IMR-90 (cell line): Measurements from ENCODE around the gene CHD2. TPM values are rescaled to one million over a fixed set of nuclear protein-coding genes. Genes with fewer than 3 reads are reported as not detected.

ENCODE experiments used
- ATAC-seq: fragments of 200-7000 bp; cut with Tn5 transposase; 2 replicates; pipeline ENCODE4 v1.9.1; 2020; ENCODE audit warnings: low read depth, mild to moderate bottlenecking, moderate library complexity
- BruUV-seq: library from RNA; stranded (reverse); fragments of 400-500 nt; replicated peaks from 2 replicates; lab custom pipeline; 2021; lab: Mats Ljungman, UMichigan
- CTCF ChIA-PET: fragments of 300-600 bp; formaldehyde crosslinking; extraction: SDS; loops from one replicate; lab custom pipeline; 2021; ENCODE audit warnings: antibody characterized with exemption; lab: Yijun Ruan, JAX
- POLR2A ChIA-PET: fragments of 300-600 bp; sonication (Branson Sonifier 250); formaldehyde crosslinking; loops from one replicate; lab custom pipeline; 2022; ENCODE audit warnings: antibody characterized with exemption; ENCODE audit not compliant: unreplicated experiment; lab: Charles Lee
- DNase-seq: peaks from one replicate; pipeline ENCODE4 v3.0.0; 2013
- H2AFZ ChIP-seq: replicated peaks from 2 replicates; pipeline ENCODE3; 2013; ENCODE audit warnings: low read length, mild to moderate bottlenecking; ENCODE audit not compliant: poor library complexity
- H2AK5ac ChIP-seq: 2 replicates; pipeline ENCODE4 v1.6.1; 2013; ENCODE audit warnings: low read depth, low read length, inconsistent platforms
- H2AK9ac ChIP-seq: replicated peaks from 2 replicates; pipeline ENCODE3; 2013; ENCODE audit warnings: mild to moderate bottlenecking, low read depth, low read length, moderate library complexity; ENCODE audit not compliant: poor library complexity
- H2BK120ac ChIP-seq: 2 replicates; pipeline ENCODE4 v1.6.1; 2013; ENCODE audit warnings: low read depth, low read length, inconsistent platforms
- H2BK15ac ChIP-seq: 3 replicates; pipeline ENCODE4 v1.6.1; 2013; ENCODE audit warnings: low read depth, low read length, inconsistent platforms
- H2BK20ac ChIP-seq: 2 replicates; pipeline ENCODE4 v1.6.1; 2013; ENCODE audit warnings: low read depth, mild to moderate bottlenecking, inconsistent platforms, low read length, moderate library complexity
- H2BK5ac ChIP-seq: 2 replicates; pipeline ENCODE4 v1.6.1; 2013; ENCODE audit warnings: mild to moderate bottlenecking, low read depth, low read length, inconsistent platforms; ENCODE audit not compliant: poor library complexity, severe bottlenecking
- H3K14ac ChIP-seq: replicated peaks from 2 replicates; pipeline ENCODE4 v1.6.1; 2013; ENCODE audit warnings: low read depth, low read length, inconsistent platforms
- H3K18ac ChIP-seq: 2 replicates; pipeline ENCODE4 v1.6.1; 2013; ENCODE audit warnings: low read depth, low read length, control low read depth
- H3K23ac ChIP-seq: 2 replicates; pipeline ENCODE4 v1.6.1; 2013; ENCODE audit warnings: low read depth, low read length, inconsistent platforms
- H3K27ac ChIP-seq: 2 replicates; pipeline ENCODE4 v1.5.1; 2013; ENCODE audit warnings: mild to moderate bottlenecking, control low read depth, low read length; ENCODE audit not compliant: insufficient read depth
- H3K27me3 ChIP-seq: 2 replicates; pipeline ENCODE4 v1.6.1; 2013; ENCODE audit warnings: low read length; ENCODE audit not compliant: control insufficient read depth, insufficient read depth
- H3K36me3 ChIP-seq: 2 replicates; pipeline ENCODE4 v1.6.1; 2013; ENCODE audit warnings: low read length, mixed read lengths; ENCODE audit not compliant: control insufficient read depth, insufficient read depth
- H3K4ac ChIP-seq: 2 replicates; pipeline ENCODE4 v1.6.1; 2013; ENCODE audit warnings: low read depth, low read length, inconsistent platforms
- H3K4me1 ChIP-seq: 2 replicates; pipeline ENCODE4 v1.6.1; 2013; ENCODE audit warnings: low read length, mixed read lengths; ENCODE audit not compliant: control insufficient read depth, insufficient read depth
- H3K4me2 ChIP-seq: 2 replicates; pipeline ENCODE4 v1.6.1; 2013; ENCODE audit warnings: low read depth, mild to moderate bottlenecking, control low read depth, low read length, moderate library complexity
- H3K4me3 ChIP-seq: 2 replicates; pipeline ENCODE4 v1.5.1; 2013; ENCODE audit warnings: low read depth, mild to moderate bottlenecking, control low read depth, low read length, moderate library complexity; ENCODE audit not compliant: insufficient read depth
- H3K56ac ChIP-seq: 2 replicates; pipeline ENCODE4 v1.6.1; 2013; ENCODE audit warnings: low read length, inconsistent platforms; ENCODE audit not compliant: insufficient read depth; ENCODE audit errors: extremely low read depth
- H3K79me1 ChIP-seq, 2 experiments: 2 replicates each; pipeline ENCODE4 v1.6.1; 2013; ENCODE audit warnings: low read length in 2 of 2, inconsistent platforms in 1 of 2, low read depth in 1 of 2
- H3K9ac ChIP-seq: 2 replicates; pipeline ENCODE4 v1.6.1; 2013; ENCODE audit warnings: low read depth, low read length, control low read depth
- H3K9me1 ChIP-seq: 2 replicates; pipeline ENCODE4 v1.6.1; 2013; ENCODE audit warnings: low read length, inconsistent platforms; ENCODE audit not compliant: insufficient read depth
- H3K9me3 ChIP-seq: 2 replicates; pipeline ENCODE4 v1.6.1; 2013; ENCODE audit warnings: low read length; ENCODE audit not compliant: control insufficient read depth, insufficient read depth
- H4K20me1 ChIP-seq: 2 replicates; pipeline ENCODE4 v1.6.1; 2013; ENCODE audit warnings: low read length, inconsistent platforms; ENCODE audit not compliant: insufficient read depth
- H4K5ac ChIP-seq: 2 replicates; pipeline ENCODE4 v1.6.1; 2013; ENCODE audit warnings: mild to moderate bottlenecking, low read depth, low read length, control low read depth
- H4K8ac ChIP-seq, 2 experiments: 2 replicates each; pipeline ENCODE4 v1.6.1; 2013; ENCODE audit warnings: low read depth in 2 of 2, low read length in 2 of 2, control low read depth in 1 of 2, inconsistent platforms in 1 of 2
- H4K91ac ChIP-seq: 2 replicates; pipeline ENCODE4 v1.6.1; 2013; ENCODE audit warnings: low read depth, low read length, inconsistent platforms; ENCODE audit not compliant: insufficient read depth
- BHLHE40 ChIP-seq: fragments of 150-350 bp; IDR thresholded peaks from 2 replicates; pipeline ENCODE4 v1.6.1; 2016; ENCODE audit warnings: mild to moderate bottlenecking, low read depth, low read length
- CHD1 ChIP-seq: IDR thresholded peaks from 2 replicates; pipeline ENCODE4 v1.6.1; 2012; ENCODE audit warnings: low read depth, low read length, improper control_type of control experiment
- ELK1 ChIP-seq: fragments of 150-350 bp; IDR thresholded peaks from 2 replicates; pipeline ENCODE4 v1.6.1; 2016; ENCODE audit warnings: low read depth, mild to moderate bottlenecking, low read length, moderate library complexity, borderline replicate concordance
- FOS ChIP-seq: fragments of 150-350 bp; IDR thresholded peaks from 2 replicates; pipeline ENCODE4 v1.6.1; 2016; ENCODE audit warnings: low read depth, low read length
- MAFK ChIP-seq: IDR thresholded peaks from 2 replicates; pipeline ENCODE4 v1.6.1; 2012; ENCODE audit warnings: low read depth, low read length, improper control_type of control experiment
- MAZ ChIP-seq: IDR thresholded peaks from 2 replicates; pipeline ENCODE4 v1.6.1; 2012; ENCODE audit warnings: low read depth, mild to moderate bottlenecking, low read length, improper control_type of control experiment, moderate library complexity, borderline replicate concordance
- MXI1 ChIP-seq: IDR thresholded peaks from 2 replicates; pipeline ENCODE4 v1.6.1; 2012; ENCODE audit warnings: low read depth, mild to moderate bottlenecking, low read length, moderate library complexity, borderline replicate concordance
- NFE2L2 ChIP-seq: fragments of 150-350 bp; IDR thresholded peaks from 2 replicates; pipeline ENCODE4 v1.6.1; 2016; ENCODE audit warnings: low read depth, mild to moderate bottlenecking, low read length
- POLR2A ChIP-seq: IDR thresholded peaks from 2 replicates; pipeline ENCODE4 v1.6.1; 2012; ENCODE audit warnings: mild to moderate bottlenecking, low read depth, low read length
- RAD21 ChIP-seq: IDR thresholded peaks from 2 replicates; pipeline ENCODE4 v1.6.1; 2012; ENCODE audit warnings: low read length, improper control_type of control experiment
- RCOR1 ChIP-seq: IDR thresholded peaks from 2 replicates; pipeline ENCODE4 v1.6.1; 2012; ENCODE audit warnings: mild to moderate bottlenecking, low read length, improper control_type of control experiment; ENCODE audit not compliant: insufficient replicate concordance
- RFX5 ChIP-seq: IDR thresholded peaks from 2 replicates; pipeline ENCODE4 v1.8.0; 2012; ENCODE audit warnings: low read depth, mild to moderate bottlenecking, low read length, moderate library complexity
- SMC3 ChIP-seq: fragments of 150-350 bp; IDR thresholded peaks from 2 replicates; pipeline ENCODE4 v1.6.1; 2016; ENCODE audit warnings: low read depth, mild to moderate bottlenecking, antibody characterized with exemption, low read length, moderate library complexity
- WGBS, 2 experiments: methylation state at CpG; one replicate each; pipeline versions ENCODE4 v1.1.5 to v1.1.7; 2013; ENCODE audit warnings: missing lambda C conversion rate in 2 of 2; ENCODE audit not compliant: insufficient read length in 1 of 2; ENCODE audit errors: extremely low coverage in 2 of 2; 5-methylcytosine and 5-hydroxymethylcytosine counted together
- dilution Hi-C: fragments of 300-500 bp; cut with HindIII; formaldehyde crosslinking; loops from one replicate; pipeline ENCODE4 v1.14.3; 2018; ENCODE audit warnings: low sequenced_read_pairs; ENCODE audit not compliant: unreplicated experiment
- in situ Hi-C: fragments of 300-500 bp; cut with MboI; formaldehyde crosslinking; loops from 3 replicates; pipeline ENCODE4 v1.14.3; 2019; ENCODE audit warnings: low sequenced_read_pairs, inconsistent platforms, mixed read lengths
- intact Hi-C: fragments of 100-400 bp; cut with micrococcal nuclease; formaldehyde crosslinking; loops from 2 replicates; pipeline ENCODE4 v1.10.0; 2022
- polyA plus RNA-seq, 3 experiments: library from polyadenylated mRNA; depleted of rRNA; stranded (reverse); fragments of >200 nt; gene quantifications; 2 replicates each; pipeline ENCODE4 v1.2.3, GENCODE V29; 2012; ENCODE audit warnings: low replicate concordance in 1 of 3
- total RNA-seq: library from RNA; depleted of rRNA; stranded (reverse); fragments of >200 nt; gene quantifications from 2 replicates; pipeline ENCODE4 v1.2.3, GENCODE V29; 2012
- TF ChIP-seq, protein P1 (sequence below): conservative IDR thresholded peaks from 2 replicates; pipeline ENCODE4 v1.5.1; 2012; ENCODE audit warnings: mild to moderate bottlenecking, low read depth, low read length, improper control_type of control experiment
- TF ChIP-seq, protein P2 (sequence below): fragments of 150-350 bp; IDR thresholded peaks from 2 replicates; pipeline ENCODE4 v1.6.1; 2017; ENCODE audit warnings: mild to moderate bottlenecking, antibody characterized with exemption, low read length, low read depth

The CHD2 gene
- total and polyA plus RNA-seq, 2 of the 4 experiments (the other 2 are of a cell fraction) = 44.9 to 64.7 TPM

DNA sequence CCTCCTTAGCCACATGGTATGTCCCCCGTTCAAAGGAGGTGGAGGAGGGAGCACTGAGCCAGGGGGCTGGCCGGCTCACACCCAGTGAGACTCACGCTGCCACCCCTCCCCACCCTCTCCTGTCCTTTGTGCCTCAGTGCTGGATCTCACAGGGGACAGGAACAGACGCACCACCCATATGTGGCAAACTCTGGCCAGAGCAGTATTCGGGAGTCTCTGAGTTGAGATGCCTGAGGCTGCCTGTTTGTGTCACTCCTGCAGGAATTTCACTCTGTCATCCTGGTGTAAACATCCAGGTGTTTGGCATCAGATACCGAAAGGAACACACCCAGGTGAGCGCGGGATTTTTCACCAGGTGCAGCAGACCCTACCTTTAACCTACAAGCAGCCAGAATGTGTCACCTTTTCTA lies 163.1 kb downstream of the CHD2 start:
- Histone ChIP-seq H3K9me3 (no peaks in the 10 kb centered on the region), H2AK9ac (no peak overlapping the region), H3K4me2 (no peak overlapping the region), H3K18ac (no peak overlapping the region), H3K4ac (no peak overlapping the region), H3K27me3 (peaks cover 9% of the 10 kb centered on the region), H3K4me3 (no peak overlapping the region), H3K9ac (no peak overlapping the region), H2AFZ (no peak overlapping the region), H2BK15ac (no peak overlapping the region), H4K8ac (no peak overlapping the region), H3K4me1 (peaks cover 1% of the 10 kb centered on the region; the same call in 1 of the 2 replicates), H4K5ac (no peak overlapping the region), H2BK5ac (no peak overlapping the region), H3K14ac (no peak overlapping the region), H3K56ac (no peak overlapping the region), H2BK20ac (no peak overlapping the region), H4K91ac (no peak overlapping the region), H4K20me1 (no peaks in the 10 kb centered on the region), H3K27ac (no peak overlapping the region), H3K9me1 (no peaks in the 10 kb centered on the region), H2BK120ac (no peak overlapping the region), H3K79me1 (no peaks in the 10 kb centered on the region), H3K36me3 (no peaks in the 10 kb centered on the region), H3K23ac (no peak overlapping the region), H2AK5ac (no peak overlapping the region)
- WGBS, 2 experiments = 78% methylated on average over 4 of the region's 8 CpGs; no CpG with 5 or more reads in 1 of the 2 experiments
- ATAC-seq = no peak
- TF ChIP-seq MAFK (no peak), POLR2A (no peak), ELK1 (no peak), RCOR1 (no peak), MAZ (no peak), RFX5 (no peak), SMC3 (no peak), MXI1 (no peak), RAD21 (no peak), FOS (no peak), NFE2L2 (no peak), CHD1 (no peak), BHLHE40 (no peak)
- TF ChIP-seq, protein P1, sequence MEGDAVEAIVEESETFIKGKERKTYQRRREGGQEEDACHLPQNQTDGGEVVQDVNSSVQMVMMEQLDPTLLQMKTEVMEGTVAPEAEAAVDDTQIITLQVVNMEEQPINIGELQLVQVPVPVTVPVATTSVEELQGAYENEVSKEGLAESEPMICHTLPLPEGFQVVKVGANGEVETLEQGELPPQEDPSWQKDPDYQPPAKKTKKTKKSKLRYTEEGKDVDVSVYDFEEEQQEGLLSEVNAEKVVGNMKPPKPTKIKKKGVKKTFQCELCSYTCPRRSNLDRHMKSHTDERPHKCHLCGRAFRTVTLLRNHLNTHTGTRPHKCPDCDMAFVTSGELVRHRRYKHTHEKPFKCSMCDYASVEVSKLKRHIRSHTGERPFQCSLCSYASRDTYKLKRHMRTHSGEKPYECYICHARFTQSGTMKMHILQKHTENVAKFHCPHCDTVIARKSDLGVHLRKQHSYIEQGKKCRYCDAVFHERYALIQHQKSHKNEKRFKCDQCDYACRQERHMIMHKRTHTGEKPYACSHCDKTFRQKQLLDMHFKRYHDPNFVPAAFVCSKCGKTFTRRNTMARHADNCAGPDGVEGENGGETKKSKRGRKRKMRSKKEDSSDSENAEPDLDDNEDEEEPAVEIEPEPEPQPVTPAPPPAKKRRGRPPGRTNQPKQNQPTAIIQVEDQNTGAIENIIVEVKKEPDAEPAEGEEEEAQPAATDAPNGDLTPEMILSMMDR = no peak
- TF ChIP-seq, protein P2, sequence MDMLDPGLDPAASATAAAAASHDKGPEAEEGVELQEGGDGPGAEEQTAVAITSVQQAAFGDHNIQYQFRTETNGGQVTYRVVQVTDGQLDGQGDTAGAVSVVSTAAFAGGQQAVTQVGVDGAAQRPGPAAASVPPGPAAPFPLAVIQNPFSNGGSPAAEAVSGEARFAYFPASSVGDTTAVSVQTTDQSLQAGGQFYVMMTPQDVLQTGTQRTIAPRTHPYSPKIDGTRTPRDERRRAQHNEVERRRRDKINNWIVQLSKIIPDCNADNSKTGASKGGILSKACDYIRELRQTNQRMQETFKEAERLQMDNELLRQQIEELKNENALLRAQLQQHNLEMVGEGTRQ = no peak
- POLR2A ChIA-PET = no interaction called here
- CTCF ChIA-PET = no interaction called here
- in situ Hi-C loops = no loop called here
- no TSS peak for BruUV-seq
- intact Hi-C loops = no loop called here
- dilution Hi-C loops = no loop called here
- no peak for DNase-seq
